SK-N-SH treated with all-trans-retinoic acid at 6 μM for 48 hours (cell line): ENCODE results near the gene PP2D1.

Source experiments
- ATAC-seq: fragments of 200-7000 bp; cut with Tn5 transposase; 3 replicates; pipeline ENCODE4 v1.9.1; 2020; ENCODE audit warnings: mild to moderate bottlenecking, moderate library complexity
- ARNTL ChIP-seq: fragments of 450-650 bp; formaldehyde crosslinking; IDR thresholded peaks from 2 replicates; pipeline ENCODE4 v1.5.0; 2020; ENCODE audit warnings: low read depth, mild to moderate bottlenecking, moderate library complexity, borderline replicate concordance
- BACH2 ChIP-seq: fragments of 250-450 bp; sonication (Bioruptor Pico); IDR thresholded peaks from 2 replicates; pipeline ENCODE4 v1.9.0; 2021; ENCODE audit warnings: mild to moderate bottlenecking, borderline replicate concordance
- CSDC2 ChIP-seq: fragments of 250-450 bp; sonication (Bioruptor Pico); IDR thresholded peaks from 2 replicates; pipeline ENCODE4 v1.5.0; 2020; ENCODE audit warnings: mild to moderate bottlenecking, moderate library complexity
- ESRRG ChIP-seq: fragments of 250-450 bp; sonication (Bioruptor Pico); IDR thresholded peaks from 2 replicates; pipeline ENCODE4 v1.6.1; 2021; ENCODE audit warnings: mild to moderate bottlenecking
- GLIS3 ChIP-seq: fragments of 250-450 bp; sonication (Bioruptor Pico); IDR thresholded peaks from 2 replicates; pipeline ENCODE4 v1.5.0; 2020; ENCODE audit warnings: mild to moderate bottlenecking, moderate library complexity
- OSR1 ChIP-seq: fragments of 250-450 bp; sonication (Bioruptor Pico); IDR thresholded peaks from 2 replicates; pipeline ENCODE4 v1.8.0; 2022; ENCODE audit warnings: moderate library complexity, mild to moderate bottlenecking, inconsistent platforms
- PPARA ChIP-seq: fragments of 250-450 bp; sonication (Bioruptor Pico); IDR thresholded peaks from 2 replicates; pipeline ENCODE4 v1.5.0; 2020; ENCODE audit warnings: mild to moderate bottlenecking, borderline replicate concordance
- SNAI2 ChIP-seq: fragments of 250-450 bp; sonication (Bioruptor Pico); IDR thresholded peaks from 2 replicates; pipeline ENCODE4 v1.5.0; 2020; ENCODE audit warnings: mild to moderate bottlenecking, moderate library complexity
- TOX ChIP-seq: fragments of 250-450 bp; sonication (Bioruptor Pico); IDR thresholded peaks from 2 replicates; pipeline ENCODE4 v1.8.0; 2021; ENCODE audit warnings: mild to moderate bottlenecking, moderate library complexity, borderline replicate concordance
- ZC3H10 ChIP-seq: fragments of 250-450 bp; sonication (Bioruptor Pico); IDR thresholded peaks from 2 replicates; pipeline ENCODE4 v1.5.1; 2021; ENCODE audit warnings: mild to moderate bottlenecking, moderate library complexity
- ZNF565 ChIP-seq: fragments of 450-650 bp; formaldehyde crosslinking; conservative IDR thresholded peaks from 2 replicates; pipeline ENCODE4 v1.5.0; 2020; ENCODE audit warnings: low read depth, mild to moderate bottlenecking, moderate library complexity
- ZNF70 ChIP-seq: fragments of 450-650 bp; formaldehyde crosslinking; IDR thresholded peaks from 2 replicates; pipeline ENCODE4 v1.5.0; 2020; ENCODE audit warnings: mild to moderate bottlenecking, moderate library complexity
- TF ChIP-seq, protein P1 (sequence below): fragments of 250-450 bp; sonication (Bioruptor Pico); IDR thresholded peaks from 2 replicates; pipeline ENCODE4 v1.5.1; 2021; ENCODE audit warnings: mild to moderate bottlenecking, moderate library complexity
- TF ChIP-seq, protein P2 (sequence below): fragments of 250-450 bp; sonication (Bioruptor Pico); IDR thresholded peaks from 2 replicates; pipeline ENCODE4 v1.5.1; 2020; ENCODE audit warnings: low read depth, mild to moderate bottlenecking, moderate library complexity
- TF ChIP-seq, protein P3 (sequence below): fragments of 250-450 bp; sonication (Bioruptor Pico); IDR thresholded peaks from 2 replicates; pipeline ENCODE4 v1.8.0; 2020; ENCODE audit warnings: mild to moderate bottlenecking, moderate library complexity, borderline replicate concordance
- TF ChIP-seq, protein P4 (sequence below): fragments of 250-450 bp; sonication (Bioruptor Pico); IDR thresholded peaks from 2 replicates; pipeline ENCODE4 v1.8.0; 2021; ENCODE audit warnings: low read depth, mild to moderate bottlenecking, moderate library complexity, borderline replicate concordance

Gene PP2D1

DNA sequence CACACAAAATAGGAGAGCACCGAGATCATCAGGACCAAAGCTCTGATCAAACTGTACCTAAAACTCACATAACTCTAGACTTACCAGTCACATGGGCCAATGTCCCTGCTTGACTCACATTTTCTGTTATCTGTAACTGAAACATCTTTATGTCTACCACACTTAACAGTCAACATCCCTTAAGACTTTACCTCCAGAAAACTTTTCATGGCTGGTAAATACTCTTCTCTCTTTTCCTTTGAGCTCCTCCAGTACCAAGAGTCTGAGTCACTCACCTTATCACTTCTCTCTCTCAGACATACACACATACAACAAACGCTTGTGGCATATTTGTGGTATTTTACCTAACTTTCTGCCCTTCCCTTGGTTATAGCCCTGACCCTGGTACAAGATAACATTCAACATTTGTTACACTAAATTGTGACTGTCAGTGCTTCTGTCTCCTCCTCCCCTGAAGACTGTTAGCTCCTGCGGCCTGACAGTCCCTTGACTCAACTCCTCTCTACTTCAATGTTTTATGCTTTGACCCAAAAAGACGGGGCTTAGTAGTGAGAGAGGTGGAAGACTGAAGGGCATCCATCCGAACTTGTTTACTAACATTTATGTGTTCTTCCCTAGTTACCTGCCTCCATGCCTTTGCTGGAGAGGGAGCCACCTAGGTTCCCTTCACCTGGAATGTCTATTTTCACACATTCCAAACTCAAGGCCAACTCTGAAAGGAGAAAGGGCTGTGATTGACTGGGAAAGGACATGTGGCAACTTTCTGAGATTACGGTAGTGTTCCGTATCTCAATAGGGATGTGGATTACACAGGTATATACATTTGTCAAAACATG lies 74.4 kb downstream of the PP2D1 start:
- ATAC-seq: no peak
- TF ChIP-seq ZNF565 (CRISPR knock-in tag) (no peak), OSR1 (CRISPR knock-in tag) (no peak), SNAI2 (CRISPR knock-in tag) (no peak), TOX (CRISPR knock-in tag) (no peak), PPARA (no peak), BACH2 (CRISPR knock-in tag) (no peak), ARNTL (CRISPR knock-in tag) (no peak), GLIS3 (no peak), ZNF70 (CRISPR knock-in tag) (no peak), ESRRG (no peak), ZC3H10 (CRISPR knock-in tag) (no peak), CSDC2 (CRISPR knock-in tag) (no peak)
- TF ChIP-seq, protein P1, sequence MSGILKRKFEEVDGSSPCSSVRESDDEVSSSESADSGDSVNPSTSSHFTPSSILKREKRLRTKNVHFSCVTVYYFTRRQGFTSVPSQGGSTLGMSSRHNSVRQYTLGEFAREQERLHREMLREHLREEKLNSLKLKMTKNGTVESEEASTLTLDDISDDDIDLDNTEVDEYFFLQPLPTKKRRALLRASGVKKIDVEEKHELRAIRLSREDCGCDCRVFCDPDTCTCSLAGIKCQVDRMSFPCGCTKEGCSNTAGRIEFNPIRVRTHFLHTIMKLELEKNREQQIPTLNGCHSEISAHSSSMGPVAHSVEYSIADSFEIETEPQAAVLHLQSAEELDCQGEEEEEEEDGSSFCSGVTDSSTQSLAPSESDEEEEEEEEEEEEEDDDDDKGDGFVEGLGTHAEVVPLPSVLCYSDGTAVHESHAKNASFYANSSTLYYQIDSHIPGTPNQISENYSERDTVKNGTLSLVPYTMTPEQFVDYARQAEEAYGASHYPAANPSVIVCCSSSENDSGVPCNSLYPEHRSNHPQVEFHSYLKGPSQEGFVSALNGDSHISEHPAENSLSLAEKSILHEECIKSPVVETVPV (CRISPR knock-in tag): no peak
- TF ChIP-seq, protein P2, sequence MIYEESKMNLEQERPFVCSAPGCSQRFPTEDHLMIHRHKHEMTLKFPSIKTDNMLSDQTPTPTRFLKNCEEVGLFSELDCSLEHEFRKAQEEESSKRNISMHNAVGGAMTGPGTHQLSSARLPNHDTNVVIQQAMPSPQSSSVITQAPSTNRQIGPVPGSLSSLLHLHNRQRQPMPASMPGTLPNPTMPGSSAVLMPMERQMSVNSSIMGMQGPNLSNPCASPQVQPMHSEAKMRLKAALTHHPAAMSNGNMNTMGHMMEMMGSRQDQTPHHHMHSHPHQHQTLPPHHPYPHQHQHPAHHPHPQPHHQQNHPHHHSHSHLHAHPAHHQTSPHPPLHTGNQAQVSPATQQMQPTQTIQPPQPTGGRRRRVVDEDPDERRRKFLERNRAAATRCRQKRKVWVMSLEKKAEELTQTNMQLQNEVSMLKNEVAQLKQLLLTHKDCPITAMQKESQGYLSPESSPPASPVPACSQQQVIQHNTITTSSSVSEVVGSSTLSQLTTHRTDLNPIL (CRISPR knock-in tag): no peak
- TF ChIP-seq, protein P3, sequence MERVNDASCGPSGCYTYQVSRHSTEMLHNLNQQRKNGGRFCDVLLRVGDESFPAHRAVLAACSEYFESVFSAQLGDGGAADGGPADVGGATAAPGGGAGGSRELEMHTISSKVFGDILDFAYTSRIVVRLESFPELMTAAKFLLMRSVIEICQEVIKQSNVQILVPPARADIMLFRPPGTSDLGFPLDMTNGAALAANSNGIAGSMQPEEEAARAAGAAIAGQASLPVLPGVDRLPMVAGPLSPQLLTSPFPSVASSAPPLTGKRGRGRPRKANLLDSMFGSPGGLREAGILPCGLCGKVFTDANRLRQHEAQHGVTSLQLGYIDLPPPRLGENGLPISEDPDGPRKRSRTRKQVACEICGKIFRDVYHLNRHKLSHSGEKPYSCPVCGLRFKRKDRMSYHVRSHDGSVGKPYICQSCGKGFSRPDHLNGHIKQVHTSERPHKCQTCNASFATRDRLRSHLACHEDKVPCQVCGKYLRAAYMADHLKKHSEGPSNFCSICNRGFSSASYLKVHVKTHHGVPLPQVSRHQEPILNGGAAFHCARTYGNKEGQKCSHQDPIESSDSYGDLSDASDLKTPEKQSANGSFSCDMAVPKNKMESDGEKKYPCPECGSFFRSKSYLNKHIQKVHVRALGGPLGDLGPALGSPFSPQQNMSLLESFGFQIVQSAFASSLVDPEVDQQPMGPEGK (CRISPR knock-in tag): no peak
- TF ChIP-seq, protein P4, sequence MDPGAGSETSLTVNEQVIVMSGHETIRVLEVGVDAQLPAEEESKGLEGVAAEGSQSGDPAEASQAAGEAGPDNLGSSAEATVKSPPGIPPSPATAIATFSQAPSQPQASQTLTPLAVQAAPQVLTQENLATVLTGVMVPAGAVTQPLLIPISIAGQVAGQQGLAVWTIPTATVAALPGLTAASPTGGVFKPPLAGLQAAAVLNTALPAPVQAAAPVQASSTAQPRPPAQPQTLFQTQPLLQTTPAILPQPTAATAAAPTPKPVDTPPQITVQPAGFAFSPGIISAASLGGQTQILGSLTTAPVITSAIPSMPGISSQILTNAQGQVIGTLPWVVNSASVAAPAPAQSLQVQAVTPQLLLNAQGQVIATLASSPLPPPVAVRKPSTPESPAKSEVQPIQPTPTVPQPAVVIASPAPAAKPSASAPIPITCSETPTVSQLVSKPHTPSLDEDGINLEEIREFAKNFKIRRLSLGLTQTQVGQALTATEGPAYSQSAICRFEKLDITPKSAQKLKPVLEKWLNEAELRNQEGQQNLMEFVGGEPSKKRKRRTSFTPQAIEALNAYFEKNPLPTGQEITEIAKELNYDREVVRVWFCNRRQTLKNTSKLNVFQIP (CRISPR knock-in tag): no peak
